RWPE1 (cell line): Measurements from ENCODE around the gene CPED1.

Experiments
- CTCF ChIA-PET: fragments of 350-600 bp; sonication (Branson Sonifier 250); formaldehyde crosslinking; extraction: SDS; loops from one replicate; lab custom pipeline; 2021; lab: Yijun Ruan, JAX
- POLR2A ChIA-PET: fragments of 400-600 bp; formaldehyde crosslinking; extraction: SDS; loops from one replicate; lab custom pipeline; 2020; ENCODE audit warnings: antibody characterized with exemption; ENCODE audit not compliant: low non-redundant PET; lab: Yijun Ruan, JAX
- DNase-seq: peaks from one replicate; pipeline ENCODE4 v3.0.0; 2012; ENCODE audit warnings: low spot score
- H3K27ac ChIP-seq: fragments of 450-650 bp; 2 replicates; pipeline ENCODE4 v1.5.1; 2017
- TF ChIP-seq, protein P1 (sequence below): fragments of 450-650 bp; conservative IDR thresholded peaks from 2 replicates; pipeline ENCODE4 v1.5.1; 2017; ENCODE audit warnings: low read depth, mild to moderate bottlenecking

Gene CPED1

DNA sequence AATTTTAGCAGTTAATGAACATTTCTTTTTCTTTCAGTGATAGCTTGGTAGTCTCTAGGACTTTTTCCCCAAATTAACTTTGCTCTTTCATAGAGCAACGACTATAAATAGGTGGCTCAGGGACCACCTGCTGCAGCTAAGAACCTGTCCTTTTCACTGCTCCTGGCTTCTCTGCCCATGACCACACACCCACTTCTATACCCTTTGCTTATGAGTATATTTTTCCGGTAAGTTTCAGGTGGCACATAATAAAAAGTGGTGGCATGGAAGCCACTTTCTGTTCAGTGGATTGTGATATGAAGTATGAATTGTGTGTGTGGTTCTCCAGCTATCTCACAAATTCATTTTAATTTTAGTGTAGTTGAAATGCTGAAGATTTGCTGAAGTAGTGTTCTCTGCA is 36.7 kb upstream of the CPED1 start:
- TF ChIP-seq, protein P1, sequence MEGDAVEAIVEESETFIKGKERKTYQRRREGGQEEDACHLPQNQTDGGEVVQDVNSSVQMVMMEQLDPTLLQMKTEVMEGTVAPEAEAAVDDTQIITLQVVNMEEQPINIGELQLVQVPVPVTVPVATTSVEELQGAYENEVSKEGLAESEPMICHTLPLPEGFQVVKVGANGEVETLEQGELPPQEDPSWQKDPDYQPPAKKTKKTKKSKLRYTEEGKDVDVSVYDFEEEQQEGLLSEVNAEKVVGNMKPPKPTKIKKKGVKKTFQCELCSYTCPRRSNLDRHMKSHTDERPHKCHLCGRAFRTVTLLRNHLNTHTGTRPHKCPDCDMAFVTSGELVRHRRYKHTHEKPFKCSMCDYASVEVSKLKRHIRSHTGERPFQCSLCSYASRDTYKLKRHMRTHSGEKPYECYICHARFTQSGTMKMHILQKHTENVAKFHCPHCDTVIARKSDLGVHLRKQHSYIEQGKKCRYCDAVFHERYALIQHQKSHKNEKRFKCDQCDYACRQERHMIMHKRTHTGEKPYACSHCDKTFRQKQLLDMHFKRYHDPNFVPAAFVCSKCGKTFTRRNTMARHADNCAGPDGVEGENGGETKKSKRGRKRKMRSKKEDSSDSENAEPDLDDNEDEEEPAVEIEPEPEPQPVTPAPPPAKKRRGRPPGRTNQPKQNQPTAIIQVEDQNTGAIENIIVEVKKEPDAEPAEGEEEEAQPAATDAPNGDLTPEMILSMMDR = no peak
- CTCF ChIA-PET = no interaction called here
- H3K27ac ChIP-seq = no peak overlapping the region
- DNase-seq = no peak
- POLR2A ChIA-PET = no interaction called here

- TF ChIP-seq, protein P1 = no peak
- CTCF ChIA-PET = no interaction called here
- DNase-seq = no peak
- POLR2A ChIA-PET = no interaction called here
- no peak overlapping the region for H3K27ac ChIP-seq
Measured at GRCh38 chr7:120955577-120956149, 32.8 kb upstream of the CPED1 start.

DNA sequence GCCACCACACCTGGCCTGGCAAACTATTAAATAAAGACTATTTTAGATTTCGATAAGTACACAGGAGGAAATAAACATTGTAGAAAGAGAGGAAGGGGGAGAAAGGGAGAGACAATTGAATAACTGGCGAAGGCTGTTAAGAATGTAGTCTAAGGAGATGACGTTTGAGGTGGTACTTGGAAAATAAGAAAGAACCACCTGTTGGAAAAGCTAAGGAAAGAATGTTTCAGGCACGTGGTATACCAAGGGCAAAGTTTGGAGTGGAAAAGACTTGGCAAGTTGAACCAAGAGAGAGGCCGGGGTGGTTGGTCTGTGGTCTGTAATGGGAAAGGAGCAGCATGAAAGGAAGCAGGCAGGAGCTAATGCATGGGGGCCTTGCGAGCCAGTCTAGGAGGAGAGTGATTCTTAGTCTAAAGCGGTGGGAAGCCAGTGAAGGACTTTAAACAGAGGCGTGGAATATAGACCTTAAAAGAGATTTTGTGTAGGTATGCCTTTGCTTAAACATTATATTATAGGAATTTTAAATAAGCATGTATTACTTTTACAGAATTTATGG is 28.5 kb upstream of the CPED1 start:
- no peak for DNase-seq
- ChIA-PET POLR2A (no interaction called here), CTCF (no interaction called here)
- H3K27ac ChIP-seq = no peak overlapping the region
- TF ChIP-seq, protein P1 = no peak

GRCh38 chr7:120960714-120961113 is 27.8 kb upstream of the CPED1 start:
- TF ChIP-seq, protein P1 = no peak
- H3K27ac ChIP-seq = no peak overlapping the region
- ChIA-PET POLR2A (no interaction called here), CTCF (no interaction called here)
- no peak for DNase-seq

- TF ChIP-seq, protein P1 = no peak
- POLR2A ChIA-PET = no interaction called here
- CTCF ChIA-PET = no interaction called here
- no peak for DNase-seq
- H3K27ac ChIP-seq = no peak overlapping the region
Measured at GRCh38 chr7:120961638-120962173, 26.8 kb upstream of the CPED1 start.

- no peak for DNase-seq
- CTCF ChIA-PET = no interaction called here
- POLR2A ChIA-PET = no interaction called here
- H3K27ac ChIP-seq = no peak overlapping the region
- TF ChIP-seq, protein P1 = no peak
Measured at GRCh38 chr7:120964088-120964487, 24.4 kb upstream of the CPED1 start.
